Stimulated activated CD4-positive, alpha-beta T cell treated with anti-CD3 and anti-CD28 coated beads, TNF-alpha, amount 100 ng/mL, for 48 hours (primary cell): Measurements from ENCODE around the gene LY86.
A peak's percentile ranks its signal among the peaks of the same experiment; 100 is the strongest.

Experiments used
- DNase-seq, 3 donors: peaks; one replicate each; pipeline ENCODE4 v3.0.0-alpha.2; 2020; ENCODE audit warnings: low read depth in 3 of 3

Gene LY86

DNA sequence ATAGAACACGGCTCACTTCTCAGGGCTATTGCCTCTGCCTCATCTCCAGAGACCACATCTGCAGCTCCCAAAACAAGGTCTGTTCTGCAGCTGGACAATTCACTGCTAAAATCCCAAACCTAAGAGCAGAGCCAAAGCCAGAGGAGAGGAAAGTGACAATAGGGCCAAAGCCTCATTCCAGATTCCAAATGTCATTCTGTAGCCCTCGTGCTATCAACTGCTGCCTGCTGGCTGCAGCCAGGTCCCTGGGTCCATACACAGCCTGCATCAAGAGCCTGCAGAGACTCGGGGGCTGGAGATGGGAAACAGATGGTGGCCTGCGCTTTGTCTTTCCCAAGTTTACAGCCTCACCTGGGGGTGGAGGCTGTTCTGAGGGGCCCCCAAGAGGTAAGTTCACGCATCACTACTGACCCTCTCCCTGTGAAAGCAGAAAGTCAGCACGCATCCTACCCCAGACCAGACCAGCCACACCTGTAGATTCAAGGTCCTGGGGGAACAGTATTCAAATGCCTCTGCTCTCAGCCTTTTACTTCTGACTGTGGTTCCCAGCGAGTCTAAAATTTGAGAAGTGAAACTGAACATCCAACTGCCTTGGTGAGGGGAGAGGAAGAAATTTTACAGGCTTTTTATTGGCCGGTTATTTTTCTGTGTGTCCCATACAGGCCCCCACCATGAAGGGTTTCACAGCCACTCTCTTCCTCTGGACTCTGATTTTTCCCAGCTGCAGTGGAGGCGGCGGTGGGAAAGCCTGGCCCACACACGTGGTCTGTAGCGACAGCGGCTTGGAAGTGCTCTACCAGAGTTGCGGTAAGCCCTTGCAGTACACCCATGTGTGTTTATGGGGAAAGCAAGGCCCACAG is at the start of gene LY86:
TSS of gene LY86 (plus strand) at position 657 of the 860 bp plus-strand sequence. CDS start at position 672, 15 bp downstream.
- no peak for DNase-seq

GRCh38 chr6:6539036-6539435 is 49.5 kb upstream of the LY86 start:
- DNase-seq, result no peak

DNA sequence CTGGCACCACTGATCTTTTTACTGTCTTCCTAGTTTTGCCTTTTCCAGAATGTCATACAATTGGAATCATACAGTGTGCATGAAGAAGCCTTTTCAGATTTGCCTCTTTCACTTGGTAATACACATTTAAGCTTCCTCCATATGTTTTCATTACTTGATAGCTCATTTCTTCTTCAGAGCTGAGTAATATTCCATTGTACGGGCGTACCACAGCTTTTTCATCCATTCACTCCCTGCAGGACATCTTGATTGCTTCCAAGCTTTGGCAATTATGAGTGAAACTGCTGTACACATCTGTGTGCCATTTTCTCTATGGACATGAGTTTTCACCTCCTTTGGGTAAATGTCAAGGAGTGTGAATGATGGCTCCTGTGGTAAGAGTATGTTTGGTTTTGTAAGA is 46.2 kb upstream of the LY86 start:
- no peak for DNase-seq

DNA sequence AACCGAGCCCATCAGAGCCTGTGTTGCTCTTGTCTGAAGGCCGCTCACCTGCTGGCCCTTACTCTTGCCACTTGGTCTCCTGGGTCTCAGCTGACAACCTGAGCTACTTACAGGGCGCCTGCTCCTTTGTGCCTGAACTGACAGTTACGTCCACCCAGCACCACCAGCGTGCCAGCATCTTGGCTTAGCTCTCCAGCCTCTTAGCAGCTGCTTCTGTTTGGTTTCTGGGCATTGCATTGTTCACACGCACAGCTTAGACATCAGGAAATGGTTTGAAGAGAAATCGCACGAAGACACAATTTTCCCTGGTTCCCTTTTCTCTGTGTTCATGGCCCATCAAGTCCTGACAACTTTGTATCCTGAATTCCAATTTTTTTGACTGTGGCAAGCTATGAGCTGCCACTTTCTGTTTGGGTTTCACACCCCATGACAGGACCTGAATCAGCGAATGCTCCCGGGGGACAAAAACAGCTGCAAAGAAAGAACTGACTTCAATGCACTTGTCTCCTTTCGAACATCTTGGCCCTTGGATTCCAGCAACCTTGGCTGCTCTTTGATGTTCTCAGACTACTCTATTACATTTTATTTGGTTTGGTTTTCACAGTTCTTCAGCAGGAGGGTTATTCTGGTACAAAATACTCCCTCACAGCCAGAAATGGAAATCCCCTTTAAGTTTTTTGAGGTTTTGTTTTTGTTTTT is 45.2 kb upstream of the LY86 start:
- DNase-seq, result no peak

- DNase-seq, result no peak
Observed at GRCh38 chr6:6545616-6546317, 42.8 kb upstream of the LY86 start.

GRCh38 chr6:6546318-6547109 is 42.0 kb upstream of the LY86 start:
- DNase-seq, result peak in 2 of 3 donors; percentile 5 to 17

DNA sequence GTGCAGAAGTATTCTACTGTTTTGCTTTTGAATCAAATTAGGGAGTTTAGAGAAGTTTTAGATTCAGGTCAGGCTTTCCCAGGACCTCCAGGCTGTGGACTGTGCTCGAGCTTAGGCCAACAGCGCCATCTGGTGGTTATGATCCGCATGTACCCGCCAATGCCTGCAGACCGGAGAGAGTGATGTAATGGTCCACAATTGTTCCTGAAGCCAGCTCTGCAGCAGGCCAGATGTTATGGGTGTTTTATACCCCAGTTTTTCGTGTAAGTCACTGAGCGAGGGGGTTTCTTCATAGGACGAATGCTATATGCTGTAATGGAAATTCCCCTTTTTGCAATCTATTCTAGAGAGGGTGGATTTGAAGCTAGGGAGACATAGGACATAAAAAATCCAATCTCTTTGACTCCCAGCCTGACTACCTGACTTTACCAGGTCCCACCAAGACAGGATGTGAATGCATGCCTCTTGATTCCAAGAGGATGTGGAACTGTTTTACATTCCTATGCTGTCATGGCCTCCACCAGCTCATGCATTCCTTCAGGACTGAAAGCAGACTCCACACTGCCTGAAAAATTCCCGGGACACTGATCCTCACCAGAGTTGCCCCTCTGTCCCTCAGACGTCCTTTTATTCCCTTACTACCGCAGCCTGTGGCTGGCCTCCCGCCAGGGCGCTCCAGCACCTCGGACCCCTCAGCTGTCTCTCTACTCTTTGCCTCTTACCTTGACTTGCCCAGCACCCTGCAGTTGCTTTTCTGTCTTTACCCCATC is 41.2 kb upstream of the LY86 start:
- DNase-seq, result peak; percentile 69 to 80 (median 78)

DNA sequence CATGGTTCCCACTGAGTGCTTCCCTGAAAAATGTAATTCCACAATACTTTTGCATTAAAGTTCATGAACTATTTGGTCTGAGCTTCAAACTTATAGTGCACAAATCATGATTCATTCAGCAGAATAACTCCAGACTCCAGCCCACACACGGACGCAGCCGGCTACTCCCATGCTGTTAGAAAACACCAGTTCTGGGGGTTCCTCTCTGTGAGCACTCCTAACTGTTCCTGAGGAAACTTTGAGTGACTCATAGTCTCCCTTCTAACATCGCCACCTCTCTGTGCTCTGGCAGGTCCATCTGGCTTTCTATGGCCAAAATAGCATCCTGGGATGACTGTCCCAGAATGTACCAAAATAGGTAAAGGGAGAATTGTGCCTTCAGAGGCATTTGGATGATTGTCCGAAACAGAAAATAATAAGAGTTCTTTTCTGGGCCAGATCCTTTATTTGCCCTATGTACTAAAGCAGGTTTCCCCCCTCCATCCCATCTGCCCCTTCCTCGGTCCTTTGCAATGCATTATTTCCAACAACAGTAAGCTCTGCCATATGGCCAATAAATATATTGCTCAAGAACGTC is 32.3 kb upstream of the LY86 start:
- DNase-seq, result no peak

DNA sequence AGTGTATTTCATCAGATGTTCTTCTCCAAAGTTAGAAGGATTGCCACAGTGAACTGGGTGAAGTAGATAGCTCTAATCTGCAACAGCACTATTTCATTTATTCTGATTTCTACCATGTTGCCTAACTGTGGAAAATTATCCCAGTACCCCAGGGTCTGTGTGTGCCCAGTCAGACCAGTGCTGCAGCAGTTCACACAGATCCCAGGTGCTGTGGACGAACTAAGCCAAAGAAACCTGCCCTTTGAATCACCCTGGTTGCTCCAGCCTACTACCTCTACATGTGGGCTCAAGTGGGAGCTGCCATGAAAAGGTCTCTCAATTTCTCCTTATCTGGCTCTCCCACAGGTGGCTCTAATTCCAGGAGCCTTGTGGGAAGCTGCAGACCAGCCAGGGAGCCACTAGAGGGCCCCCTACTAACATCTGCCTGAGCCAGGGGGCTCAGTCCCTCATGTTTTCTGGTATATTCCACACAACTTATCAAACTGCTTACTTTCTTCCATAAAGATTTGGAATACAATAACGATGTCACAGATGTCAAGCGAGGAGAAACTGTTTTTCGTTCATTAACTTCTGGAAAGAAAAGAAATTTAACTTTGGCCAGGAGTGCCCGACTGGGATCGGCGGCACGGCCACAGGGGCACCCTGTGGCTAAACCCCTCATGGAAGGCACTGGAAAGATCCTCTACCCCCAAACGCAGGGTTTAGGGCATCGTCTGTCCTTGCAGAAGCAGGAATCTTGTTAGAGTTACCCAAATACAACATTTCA is 31.6 kb upstream of the LY86 start:
- peak in 1 of 3 donors; percentile 31 for DNase-seq

DNA sequence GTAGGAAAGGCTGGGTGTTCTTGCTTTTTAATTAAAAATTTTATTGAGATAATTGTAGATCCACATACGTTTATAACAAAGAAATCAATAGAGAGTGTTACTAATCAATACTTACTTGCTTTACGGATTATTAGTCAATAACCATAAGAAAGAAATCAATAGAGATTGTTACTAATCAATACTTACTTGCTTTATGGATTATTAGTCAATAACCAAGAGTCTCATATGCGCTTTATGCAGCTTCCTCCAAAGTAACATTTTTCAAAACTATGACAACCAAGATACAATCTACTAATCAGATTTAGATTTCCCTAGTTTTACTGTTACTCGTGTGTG is 31.0 kb upstream of the LY86 start:
- no peak for DNase-seq

- DNase-seq, result no peak
Observed at GRCh38 chr6:6557886-6558285, 30.6 kb upstream of the LY86 start.

- no peak for DNase-seq
Observed at GRCh38 chr6:6559994-6560570, 28.4 kb upstream of the LY86 start.

- DNase-seq, result no peak
Observed at GRCh38 chr6:6560909-6561308, 27.6 kb upstream of the LY86 start.

- DNase-seq, result no peak
Observed at GRCh38 chr6:6564154-6564553, 24.4 kb upstream of the LY86 start.

GRCh38 chr6:6565069-6565468 is 23.5 kb upstream of the LY86 start:
- no peak for DNase-seq

- no peak for DNase-seq
Observed at GRCh38 chr6:6565488-6565887, 23.0 kb upstream of the LY86 start.

DNA sequence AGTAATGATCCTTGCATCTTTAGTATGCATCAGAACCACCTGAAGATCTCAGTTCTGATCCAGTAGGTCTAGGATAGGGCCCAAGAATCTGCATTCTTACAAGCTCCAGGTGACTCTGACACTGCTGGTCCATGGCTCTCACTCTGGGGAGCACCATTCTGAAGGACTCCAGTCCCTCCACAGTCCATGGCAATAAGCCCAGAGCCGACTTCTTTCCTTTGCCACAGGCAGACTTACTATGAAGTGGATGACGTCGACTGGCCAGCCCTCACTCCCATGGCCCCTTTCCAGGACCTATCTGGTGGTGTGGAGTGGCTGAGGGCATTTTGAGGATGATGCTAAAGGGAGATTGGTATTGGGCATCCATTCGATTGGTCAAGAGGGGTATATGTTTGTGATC is 21.8 kb upstream of the LY86 start:
- no peak for DNase-seq

DNA sequence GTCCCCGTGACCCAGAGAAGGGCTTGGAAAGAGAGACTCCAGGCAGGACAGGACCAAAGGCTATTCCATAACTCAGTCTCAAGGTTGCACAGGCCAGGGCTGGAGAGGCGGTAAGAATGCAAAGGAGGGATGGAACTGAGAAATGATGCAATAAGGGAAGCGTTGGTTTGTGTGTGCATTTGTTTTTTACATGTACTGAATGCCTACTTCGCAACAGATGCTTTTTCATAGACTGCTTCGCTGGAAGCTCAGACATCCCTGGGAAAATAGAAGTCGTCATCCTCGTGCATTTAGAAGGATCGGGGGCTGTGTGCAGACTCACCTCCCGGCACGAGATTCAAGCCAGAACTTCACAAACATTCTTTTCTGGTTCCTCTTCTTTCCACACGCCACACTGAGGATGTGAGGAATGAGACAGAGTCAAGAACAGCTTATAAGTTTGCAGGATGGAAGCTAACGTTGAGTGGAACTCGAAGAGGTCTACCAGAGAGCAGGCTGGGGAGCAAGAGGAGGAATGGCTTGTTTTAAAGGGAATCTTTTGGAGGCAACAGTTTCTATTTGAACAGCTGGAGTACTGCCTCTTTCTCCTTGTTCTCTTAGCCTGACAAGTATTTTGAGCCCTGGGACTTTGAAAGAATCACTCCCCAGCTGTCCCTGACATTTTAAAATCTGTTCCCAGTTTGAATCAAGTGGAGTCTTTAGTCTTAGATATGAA is 19.3 kb upstream of the LY86 start:
- DNase-seq, result no peak

DNA sequence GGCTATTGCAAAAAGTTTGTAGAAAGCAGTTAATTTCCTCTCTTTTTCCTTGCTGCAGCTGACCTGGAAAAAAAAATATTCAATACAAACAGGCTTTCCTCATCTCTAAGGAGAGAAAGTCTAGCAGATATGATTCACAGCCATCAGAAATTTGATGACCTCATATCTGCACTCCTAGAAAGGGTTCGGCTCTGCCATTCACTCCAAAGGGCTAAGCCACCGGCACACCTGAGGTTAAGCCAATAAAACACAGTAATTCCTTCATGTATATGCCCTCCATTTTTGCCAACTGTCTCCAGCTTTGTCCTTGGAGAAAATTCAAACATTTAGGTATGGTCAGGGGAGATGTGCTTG is 18.7 kb upstream of the LY86 start:
- DNase-seq, result no peak
